IPS DF 4.7 (cell line): ENCODE data around the gene PPIA.

Experiments
- DNase-seq: peaks from one replicate; pipeline ENCODE4 v3.0.0-alpha.2; 2013; ENCODE audit warnings: low spot score; ENCODE audit errors: extremely low read depth

PPIA gene

DNA sequence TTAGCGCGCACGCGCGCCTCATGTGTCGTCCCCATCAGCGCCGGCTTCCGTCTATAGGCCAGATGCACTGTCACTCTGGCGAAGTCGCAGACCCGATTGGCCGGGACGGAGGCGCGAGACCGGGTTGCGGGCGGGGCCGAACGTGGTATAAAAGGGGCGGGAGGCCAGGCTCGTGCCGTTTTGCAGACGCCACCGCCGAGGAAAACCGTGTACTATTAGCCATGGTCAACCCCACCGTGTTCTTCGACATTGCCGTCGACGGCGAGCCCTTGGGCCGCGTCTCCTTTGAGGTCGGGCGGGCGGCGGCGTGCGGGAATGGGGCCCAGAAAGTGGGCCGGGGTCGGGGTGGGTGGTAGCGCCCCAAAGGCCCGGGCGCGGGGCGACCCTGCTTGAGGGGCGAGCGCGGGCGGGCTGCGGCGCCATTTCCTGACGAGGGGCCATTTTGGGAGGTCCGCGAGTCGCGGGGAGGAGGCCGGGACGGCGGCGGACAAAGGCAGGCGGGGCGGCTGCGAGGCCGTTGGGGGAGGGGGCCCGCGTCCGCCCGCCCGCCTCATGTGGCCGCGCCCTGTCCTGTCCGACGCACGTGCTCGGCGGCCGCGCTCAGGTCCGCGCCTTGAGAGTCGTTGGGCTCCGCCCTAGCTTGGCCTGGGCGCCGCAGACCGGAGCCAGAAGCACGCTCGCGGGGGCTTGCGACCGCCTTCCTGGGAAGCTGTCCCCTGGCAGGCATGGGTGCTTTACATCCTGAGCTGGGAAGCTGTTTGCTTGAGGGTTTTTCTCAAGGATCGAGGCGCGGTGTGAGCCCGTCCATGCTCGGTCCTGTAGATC, at the start of gene PPIA:
Gene PPIA (plus strand): TSS at position 178 of the 825 bp plus-strand sequence. CDS start 44 bp downstream, at position 222.
- DNase-seq: peak; percentile 91

DNA sequence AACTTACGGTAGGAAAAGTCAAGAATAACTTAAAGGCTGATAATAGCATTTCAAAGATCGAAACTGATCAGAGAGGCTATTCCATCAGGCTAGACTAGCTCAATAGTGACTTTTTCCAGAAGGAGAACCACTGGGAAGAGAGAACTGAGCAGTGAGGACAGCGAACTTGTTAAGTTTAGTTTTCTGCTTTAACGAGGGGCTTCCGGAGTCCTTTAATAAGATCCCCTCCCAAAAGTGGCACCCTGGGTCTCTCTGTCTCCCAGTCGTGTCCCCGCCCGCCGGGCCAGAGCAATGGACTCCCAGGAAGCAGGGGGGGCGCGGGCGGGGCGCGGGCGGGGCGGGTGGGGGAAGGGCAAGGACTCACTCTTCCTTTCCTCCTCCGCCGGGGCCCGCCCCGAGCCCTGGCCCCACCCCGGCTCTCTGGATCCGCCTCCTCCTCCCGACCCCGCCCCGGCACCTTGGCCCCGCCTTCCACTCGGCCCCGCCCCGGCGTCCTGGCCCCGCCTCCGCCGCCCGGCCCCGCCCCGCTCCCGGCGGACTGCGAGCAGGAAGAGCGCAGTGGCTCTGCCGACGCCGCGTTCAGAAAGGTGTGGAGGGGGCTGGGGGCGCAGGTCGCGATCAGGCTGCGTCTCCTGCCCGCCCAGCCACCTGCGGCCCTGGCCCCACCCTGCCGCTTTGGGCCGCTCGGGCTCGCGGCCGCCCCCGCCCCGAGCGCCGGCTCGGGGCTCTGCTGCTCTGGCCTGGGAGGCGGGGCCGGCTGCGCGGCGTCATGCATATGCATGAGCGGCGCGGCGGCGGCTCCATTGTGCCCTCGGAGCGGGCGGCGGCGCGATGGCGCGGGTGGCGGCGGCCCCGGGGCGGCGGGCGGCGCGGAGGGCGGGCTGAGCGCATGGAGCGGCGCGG, 48.2 kb upstream of the PPIA start, which contains the start of gene ZMIZ2:
Gene ZMIZ2 (plus strand): TSS at position 803 of the 903 bp plus-strand sequence. CDS start 7,403 bp downstream, outside the sequence.
- DNase-seq: no peak

DNA sequence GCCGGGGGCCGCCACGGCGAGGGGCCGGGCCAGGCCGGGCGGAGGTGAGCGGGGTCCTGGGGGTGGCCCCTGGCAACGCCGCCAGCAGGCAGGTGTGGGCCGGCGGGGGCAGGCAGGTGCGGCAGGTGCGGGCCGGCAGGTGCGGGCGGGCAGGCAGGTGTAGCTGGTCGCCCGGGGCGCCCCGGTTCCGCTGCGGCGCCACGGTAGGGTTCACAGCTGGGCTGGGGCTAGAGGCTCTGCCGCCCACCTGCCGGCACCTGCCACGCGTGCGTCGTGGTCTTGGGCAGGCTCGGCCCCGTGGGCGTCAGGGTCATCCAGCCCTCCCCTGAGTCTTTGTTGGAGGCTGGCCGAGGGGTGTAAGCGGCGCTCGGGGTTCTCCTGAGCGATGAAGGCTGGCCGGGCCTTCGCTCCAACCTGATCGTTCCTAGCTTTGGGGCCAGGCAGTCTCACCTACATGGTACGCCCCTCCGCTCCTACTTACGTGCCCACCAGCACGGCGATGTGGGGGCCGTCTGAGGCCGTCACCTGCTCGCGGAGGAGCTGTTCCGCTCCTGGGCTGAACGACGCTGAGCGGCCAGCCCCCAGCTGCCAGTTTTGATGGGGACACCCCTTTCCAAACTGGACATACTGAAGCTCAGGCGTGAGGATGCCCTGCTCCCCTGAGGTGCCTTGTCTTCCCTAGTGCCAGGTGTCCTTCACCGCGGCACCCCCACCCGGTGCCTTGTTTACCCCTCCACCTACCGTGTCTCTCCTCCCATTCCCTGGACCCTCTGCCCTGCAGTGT, 47.3 kb upstream of the PPIA start:
- DNase-seq: no peak

DNA sequence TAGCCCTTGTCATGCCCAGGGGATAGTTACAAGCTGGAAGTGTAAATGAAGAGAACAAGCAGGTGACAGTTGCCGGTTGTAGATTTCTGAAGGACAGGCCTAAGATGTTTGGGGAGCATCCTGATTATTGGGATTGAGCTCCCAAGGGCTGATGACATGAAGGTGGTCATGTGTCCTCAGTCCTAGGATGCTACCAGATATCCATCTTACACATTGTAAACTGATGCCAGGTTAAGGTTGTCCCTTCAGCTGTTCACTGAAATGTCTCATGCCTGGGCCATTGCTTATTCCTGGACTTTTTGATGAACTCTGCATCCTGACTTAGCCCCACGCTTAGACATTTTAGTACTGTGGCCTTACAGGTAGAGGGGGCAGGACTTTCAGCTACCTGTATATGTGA, 46.5 kb upstream of the PPIA start:
- no peak for DNase-seq

DNA sequence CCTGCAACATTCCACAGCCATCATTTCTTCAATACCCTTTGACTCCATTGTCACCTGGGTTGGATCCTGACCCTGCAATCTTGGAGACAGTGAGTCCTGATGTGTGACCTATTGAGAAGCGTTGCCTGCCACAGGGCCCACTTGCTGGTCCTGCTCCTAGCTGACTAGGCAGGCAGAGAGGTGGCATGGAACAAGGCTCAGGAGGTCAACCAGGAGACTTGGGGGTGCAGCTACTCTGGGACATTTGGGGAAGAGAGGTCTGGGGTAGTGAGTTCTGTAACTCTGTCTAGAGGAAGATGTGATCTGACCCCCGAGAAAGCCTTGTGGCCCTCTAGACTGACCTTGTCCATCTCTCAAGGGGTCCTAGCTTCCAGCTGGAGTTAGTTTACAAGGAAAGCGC, 46.1 kb upstream of the PPIA start:
- no peak for DNase-seq

DNA sequence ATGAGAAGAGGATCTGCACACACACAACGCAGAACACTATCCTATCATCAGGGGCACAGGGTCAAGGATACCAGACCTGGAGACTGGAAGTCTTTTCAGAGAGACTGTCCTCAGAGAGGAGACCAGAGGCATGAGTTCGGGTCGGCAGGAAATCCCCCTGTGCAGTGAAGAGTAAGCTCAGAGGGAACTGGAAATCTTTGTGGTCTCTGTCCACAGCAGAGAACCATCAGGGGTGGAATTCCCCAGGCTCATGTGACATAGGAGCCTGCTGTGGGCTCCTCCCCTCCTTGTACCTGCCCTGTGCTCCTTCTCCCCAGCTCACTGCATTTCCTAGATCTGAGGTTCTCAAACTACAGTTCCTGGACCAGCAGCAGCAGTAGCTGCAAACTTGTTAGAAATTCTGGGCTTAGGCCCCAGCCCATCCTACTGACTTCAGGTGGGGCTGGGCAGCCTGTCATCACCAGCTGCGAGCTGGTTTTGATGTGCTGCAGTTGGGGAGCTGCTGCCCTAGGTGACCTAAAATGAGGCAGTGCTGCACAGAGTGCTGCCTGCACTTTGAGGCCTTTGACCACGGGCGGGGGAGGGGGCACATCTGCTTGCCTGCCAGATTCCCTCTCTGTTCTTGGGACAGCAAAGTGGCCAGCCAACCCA, 45.4 kb upstream of the PPIA start:
- DNase-seq: no peak

DNA sequence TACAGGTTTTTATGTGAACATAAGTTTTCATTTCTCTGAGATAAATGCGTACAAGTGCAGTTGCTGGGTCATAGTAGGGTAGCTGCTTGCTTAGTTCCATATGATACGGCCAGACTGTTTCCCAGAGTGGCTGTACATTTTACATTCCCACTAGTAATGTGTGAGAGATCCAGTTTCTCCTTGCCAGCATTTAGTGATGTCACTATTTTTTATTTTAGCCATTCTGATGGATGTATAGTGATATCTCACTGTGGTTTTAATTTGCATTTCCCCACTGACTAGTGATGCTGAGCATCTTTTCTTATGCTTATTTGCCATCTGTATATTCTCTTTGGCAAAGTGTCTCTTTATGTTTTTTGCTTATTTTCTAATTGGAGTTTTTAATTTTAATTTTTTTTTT, 43.7 kb upstream of the PPIA start:
- no peak for DNase-seq

DNA sequence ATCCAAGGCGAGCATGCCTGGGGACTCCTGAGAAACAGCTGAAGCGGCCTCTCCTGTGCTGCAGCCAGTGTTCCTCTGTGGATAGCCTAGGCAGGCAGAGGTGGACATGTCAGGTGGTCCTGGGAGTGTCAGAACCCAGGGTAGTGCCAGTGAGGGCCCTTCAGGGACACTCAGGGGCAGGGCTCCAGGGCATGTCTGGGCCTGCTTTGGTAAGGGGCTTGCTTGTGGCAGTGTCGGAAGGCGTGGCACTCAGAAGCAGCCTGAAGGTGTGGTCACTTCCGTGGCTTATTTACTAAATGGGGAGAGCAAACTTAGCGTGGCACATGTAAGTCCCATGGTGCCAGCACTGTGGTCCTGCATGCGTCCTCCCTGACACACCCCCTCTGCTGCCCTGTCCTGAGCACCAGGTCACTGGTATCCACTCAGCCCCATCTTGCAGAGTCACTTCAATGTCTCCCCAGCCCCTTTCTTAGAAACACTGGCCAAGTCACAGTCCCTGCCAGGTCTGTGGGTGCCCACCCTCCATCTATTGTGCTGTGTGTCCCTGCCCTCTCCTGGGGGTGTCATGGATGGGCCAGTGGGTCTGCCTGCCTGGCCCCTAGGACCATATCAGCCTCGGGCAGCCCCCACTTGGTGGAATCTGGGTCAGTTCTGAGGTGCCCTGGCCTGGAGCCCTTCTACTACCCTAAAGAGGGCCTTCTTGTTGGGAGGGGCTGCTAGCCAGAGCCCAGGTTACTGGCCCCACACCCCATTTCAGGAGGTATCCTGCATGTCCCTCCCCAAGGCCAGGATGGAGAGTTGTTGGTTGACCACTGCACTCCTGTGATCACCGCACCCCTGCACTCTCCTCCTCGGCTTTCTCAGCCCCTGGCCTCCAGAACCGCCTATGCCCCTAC, 41.4 kb upstream of the PPIA start:
- no peak for DNase-seq

DNA sequence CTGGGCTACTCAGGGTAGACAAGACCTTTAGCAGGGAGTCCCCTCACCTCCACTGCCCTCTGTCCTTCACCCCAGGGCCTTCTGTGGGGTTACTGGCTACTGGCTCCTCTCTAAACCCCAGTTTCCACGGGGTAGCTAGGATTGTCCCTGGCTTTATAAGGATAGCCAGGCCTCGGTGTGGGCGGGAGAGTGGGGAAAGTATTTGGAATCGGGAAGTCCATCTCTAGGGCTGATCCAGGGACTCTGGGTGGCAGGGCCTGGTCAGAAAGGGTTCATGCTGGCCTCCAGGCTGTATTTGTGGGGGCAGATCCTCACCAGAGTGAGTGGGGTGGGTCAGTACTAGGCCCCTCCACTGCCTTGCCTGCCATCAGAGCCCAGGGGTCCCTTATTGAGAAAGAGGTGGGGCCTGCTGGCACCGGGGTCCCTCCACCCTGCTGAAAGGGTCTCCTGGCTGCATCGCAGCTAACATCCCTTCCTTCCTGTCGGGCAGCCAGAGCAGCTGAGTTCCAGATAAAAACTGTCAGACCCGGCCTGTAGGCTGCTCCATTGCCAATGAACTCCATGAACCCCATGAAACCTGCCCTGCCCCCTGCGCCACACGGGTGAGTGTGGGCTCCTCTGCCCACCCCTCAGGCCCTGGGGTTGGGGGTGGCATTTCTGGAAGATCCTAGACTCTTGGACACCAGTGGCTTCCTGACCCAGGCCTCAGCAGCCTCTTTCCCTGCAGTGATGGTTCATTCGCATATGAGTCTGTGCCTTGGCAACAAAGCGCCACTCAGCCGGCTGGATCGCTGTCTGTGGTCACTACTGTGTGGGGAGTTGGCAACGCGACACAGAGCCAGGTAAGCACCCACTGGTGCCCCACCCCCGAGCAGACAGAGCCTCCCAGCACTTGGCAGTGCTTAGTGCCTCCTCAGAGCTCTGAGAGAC, 40.5 kb upstream of the PPIA start:
- DNase-seq: no peak

DNA sequence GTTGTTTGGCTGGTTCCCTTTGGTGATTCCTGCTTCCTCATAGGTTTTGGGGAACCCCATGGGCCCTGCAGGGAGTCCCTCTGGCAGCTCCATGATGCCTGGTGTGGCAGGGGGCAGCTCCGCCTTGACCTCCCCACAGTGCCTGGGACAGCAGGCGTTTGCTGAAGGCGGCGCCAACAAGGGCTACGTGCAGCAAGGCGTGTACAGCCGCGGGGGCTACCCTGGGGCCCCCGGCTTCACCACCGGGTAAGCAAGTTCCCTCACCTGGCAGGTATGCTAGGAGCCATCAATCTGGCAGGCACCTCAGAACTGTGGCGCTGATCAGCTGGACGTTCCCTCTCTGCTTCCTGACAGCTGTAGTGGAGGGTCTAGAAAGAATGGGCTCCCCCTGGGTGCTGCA, 39.6 kb upstream of the PPIA start:
- no peak for DNase-seq

DNA sequence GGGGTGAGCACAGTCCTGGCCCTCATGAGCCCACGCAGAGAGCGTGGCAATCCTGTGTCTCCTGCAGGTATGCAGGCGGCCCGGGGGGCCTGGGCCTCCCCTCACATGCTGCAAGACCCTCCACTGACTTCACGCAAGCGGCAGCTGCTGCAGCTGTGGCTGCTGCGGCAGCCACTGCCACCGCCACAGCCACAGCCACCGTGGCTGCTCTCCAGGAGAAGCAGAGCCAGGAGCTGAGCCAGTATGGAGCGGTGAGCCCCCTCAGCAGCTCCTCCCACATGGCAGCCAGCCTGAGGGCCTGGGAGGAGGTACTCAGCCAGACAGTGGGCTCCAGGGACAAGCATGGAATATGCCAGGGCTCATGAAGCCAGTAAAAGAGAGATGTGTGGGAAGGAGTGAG, 39.2 kb upstream of the PPIA start:
- no peak for DNase-seq

DNA sequence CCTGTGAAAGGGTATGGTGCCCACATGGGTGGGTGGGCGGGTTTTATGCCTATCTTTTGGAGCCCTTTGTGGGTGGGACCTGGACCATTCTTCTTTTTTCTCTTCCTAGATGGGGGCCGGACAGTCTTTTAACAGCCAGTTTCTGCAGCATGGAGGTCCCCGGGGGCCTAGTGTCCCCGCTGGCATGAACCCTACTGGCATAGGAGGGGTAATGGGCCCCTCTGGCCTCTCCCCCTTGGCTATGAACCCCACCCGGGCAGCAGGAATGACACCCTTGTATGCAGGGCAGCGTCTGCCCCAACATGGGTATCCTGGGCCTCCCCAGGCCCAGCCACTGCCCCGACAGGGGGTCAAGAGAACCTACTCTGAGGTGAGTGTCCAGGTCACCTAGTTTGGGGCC, 38.7 kb upstream of the PPIA start:
- DNase-seq: no peak

DNA sequence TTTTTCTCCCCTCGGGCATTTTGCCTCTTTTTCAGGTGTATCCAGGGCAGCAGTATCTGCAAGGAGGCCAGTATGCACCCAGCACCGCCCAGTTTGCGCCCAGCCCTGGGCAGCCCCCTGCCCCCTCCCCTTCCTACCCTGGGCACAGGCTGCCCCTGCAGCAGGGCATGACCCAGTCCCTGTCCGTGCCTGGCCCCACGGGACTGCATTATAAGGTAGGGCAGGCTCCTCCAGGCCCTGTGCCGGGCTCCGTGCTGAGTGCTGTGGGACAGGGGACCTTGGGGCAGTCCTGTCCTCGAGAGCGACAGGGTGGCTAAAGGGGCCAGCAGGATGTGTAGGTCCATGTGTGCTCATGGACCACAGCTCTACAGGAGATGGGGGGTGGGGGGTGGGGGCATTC, 37.2 kb upstream of the PPIA start:
- DNase-seq: no peak

DNA sequence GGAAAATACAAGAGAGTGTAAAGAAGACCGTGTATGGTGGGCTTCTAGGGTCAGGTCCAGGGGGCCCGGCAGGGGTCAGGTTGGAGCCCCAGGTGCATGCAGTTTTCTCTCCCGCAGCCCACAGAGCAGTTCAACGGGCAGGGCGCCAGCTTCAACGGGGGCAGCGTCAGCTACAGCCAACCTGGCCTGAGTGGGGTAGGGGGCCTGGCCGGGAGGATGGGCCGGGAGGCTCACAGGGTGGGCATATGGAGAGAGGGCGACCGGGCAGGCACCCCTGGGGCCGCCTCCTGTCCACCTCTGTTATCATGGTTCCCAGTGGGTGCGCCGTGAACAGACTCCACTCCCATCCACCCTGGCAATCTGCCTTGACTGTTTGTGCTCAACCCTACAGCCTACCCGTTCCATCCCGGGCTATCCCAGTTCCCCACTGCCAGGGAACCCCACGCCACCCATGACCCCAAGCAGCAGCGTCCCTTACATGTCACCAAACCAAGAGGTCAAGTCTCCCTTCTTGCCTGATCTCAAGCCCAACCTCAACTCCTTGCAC, 36.4 kb upstream of the PPIA start:
- no peak for DNase-seq

DNA sequence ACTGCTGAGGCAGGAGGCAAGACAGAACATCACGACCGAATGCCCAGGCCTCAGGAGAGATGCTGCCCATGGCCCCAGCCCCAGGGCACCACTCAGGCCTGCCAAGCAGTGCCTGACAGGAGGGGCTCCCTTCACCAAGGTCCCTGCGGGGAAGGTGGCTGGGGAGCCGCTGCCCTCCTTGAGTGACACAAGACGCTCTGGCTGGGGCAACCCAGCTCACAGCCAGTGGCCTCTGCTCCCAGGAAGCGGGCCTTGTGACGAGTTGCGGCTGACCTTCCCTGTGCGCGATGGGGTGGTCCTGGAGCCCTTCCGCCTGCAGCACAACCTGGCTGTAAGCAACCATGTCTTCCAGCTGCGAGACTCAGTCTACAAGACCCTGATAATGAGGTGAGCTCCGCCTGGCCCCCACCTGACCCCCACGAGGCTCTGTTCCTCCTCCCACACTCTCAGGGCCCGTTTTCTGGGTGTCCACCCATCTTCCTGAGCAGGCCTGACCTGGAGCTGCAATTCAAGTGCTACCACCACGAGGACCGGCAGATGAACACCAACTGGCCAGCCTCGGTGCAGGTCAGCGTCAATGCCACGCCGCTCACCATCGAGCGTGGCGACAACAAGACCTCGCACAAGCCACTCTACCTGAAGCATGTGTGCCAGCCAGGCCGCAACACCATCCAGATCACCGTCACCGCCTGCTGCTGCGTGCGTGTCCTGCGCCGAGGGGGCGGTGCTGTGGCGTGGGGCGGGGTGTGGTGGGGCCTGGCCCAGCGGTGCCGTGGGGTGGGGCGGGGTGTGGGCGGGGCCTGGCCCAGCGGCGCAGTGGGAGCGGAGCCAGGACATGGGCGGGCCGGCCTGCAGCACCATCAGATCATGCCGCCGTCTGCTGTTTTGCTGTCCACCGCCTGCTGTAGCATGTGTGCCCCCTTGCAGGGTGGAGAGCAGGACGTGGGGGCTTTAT, 35.0 kb upstream of the PPIA start:
- DNase-seq: no peak

DNA sequence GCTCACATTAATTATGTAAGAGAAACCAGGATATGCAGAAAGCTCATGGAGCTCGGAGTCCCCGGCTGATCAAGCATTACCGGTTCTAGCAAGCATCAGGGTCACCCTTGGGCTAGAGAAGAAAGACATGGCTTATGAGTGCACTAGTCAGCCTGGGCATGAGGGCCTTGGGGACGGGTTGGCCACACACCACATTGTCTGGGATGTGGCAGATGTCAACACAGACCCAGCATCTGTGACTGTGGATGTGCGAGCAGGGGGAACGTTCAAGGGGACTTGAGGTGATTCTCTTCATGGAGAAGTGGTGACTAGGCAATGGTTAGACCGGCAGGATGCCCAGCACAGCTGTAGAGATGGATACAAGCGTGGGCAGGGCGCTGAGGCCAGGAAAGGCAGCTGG, 34.2 kb upstream of the PPIA start:
- DNase-seq: no peak

DNA sequence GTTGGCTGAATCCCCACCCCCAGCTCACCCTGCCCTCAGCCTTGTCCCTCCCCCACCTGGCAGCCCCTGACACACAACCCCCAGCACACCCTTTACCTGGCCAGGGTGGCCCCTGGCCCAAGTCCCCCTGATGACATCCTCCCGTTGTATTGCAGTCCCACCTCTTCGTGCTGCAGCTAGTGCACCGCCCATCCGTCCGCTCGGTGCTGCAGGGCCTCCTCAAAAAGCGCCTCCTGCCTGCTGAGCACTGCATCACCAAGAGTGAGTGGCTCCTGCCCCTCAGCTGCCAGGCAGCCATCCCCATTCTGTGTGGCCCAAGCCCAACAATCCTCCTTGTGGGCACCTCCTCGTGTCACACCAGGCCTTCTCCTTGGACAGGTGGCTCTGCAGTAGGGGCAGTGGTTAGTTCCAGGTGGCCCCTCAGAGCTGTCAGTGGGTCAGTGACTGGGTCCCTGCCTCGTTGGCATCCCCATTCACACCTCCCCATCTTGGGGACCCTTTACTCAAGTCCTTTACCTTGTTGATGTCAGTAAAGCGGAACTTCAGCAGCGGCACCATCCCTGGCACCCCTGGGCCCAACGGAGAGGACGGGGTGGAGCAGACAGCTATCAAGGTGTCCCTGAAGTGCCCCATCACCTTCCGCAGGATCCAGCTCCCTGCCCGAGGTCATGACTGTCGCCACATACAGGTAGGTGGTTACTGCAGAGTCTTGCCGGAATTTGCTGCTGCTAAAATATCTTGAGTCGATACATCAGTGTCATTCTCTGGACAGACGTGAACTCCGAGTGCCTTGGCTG, 33.6 kb upstream of the PPIA start:
- no peak for DNase-seq
